Kidney capillary endothelial cell (primary cell): ENCODE results near the gene MRAP.
A peak's percentile ranks its signal among the peaks of the same experiment; 100 is the strongest.
"Not testable (repeated sequence)": the region's sequence is repeated elsewhere in the genome, so short reads cannot be mapped to it uniquely, and the experiment has no call there.

ENCODE experiments used
- DNase-seq: peaks from one replicate; pipeline ENCODE4 v3.0.0-alpha.2; 2018; ENCODE audit warnings: low spot score

Gene MRAP

GRCh38 chr21:32300117-32300681, 1.5 kb downstream of the MRAP start:
- DNase-seq, result no peak

DNA sequence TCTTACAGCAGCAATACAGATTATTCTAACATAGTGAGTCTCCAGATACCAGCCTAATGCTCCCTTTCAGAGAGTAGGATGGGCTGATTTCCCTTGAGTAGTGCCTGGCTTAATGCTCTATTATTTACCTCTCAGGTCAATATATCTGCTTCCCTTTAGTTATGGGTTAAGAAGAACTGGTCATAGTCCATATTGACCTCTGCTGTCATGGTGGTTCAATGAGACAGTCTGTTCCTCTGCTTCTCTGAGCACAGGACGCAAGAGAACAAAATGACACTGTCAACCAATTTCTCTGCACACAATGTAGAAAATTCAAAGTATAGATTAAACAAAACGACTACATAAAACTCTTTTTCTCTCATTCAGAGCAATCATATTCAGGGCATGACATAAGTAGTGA, 2.9 kb downstream of the MRAP start:
- no peak for DNase-seq

GRCh38 chr21:32302560-32302959, 3.9 kb downstream of the MRAP start:
- DNase-seq, result no peak

- no peak for DNase-seq
These were observed 4.7 kb downstream of the MRAP start for GRCh38 chr21:32303385-32303784.

- no peak for DNase-seq
These were observed 6.3 kb downstream of the MRAP start for GRCh38 chr21:32304998-32305397.

GRCh38 chr21:32306021-32306780, 7.5 kb downstream of the MRAP start:
- DNase-seq, result peak; percentile 26

DNA sequence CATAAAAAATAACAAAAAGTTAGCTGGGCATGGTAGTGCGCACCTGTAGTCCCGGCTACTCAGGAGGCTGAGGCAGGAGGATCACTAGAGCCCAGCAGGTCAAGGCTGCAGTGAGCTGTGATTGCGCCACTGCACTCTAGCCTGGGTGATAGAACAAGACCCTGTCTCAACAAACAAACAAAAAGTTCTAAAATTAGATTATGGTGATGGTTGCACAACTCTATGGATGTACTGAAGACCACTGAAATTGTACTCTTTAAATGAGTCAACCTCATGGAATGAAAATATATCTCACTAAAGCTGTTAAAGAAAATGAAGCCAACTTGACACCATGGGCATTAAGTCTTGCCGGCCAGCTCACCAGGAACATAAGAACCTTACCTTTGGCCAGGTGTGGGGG, 9.1 kb downstream of the MRAP start:
- no peak for DNase-seq

DNA sequence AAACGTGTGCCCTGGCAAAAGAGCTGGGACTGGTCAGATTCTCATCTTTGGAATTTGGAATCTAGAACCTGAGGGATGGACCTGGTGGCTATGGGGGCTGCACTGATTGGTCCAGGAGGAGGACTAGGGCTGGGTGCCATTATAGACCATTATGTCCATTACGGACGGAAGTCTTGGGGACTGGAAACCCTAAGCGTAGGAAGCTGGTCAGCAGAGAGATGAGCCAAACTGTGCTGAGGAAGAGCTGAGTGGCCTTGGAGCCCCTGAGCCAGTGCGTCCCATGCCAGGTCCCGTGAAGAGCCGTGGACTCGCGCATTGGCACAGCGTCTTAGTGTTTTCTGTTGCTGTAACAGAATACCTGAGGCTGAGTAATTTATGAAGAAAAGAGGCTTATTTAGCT, 10.0 kb downstream of the MRAP start:
- no peak for DNase-seq

DNA sequence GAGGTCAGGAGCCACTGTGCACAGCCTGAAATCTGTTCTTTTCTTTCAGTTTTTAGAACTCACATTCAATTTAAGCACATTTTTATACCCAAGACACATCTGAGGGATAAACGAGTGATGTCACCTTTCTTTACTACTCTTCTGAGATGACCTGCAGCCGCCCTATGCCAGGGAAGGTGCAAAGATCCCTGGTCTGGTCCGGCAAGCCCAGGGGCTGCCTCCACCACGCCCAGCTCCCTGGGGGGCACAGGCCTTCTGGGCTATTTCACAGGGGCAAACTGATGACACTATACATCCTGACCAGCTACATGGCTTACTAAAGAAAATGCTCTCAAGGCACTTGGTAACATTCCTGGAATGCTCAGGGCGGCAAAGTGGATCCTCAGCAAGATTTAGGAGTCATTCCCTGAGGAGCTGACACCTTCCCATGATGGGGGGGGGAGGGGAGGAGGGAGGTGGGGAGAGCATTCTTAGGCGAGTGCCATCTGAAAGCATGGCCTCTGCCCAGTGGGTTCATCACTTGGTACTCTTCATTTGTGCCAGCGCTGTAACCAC, 11.3 kb downstream of the MRAP start:
- DNase-seq, result no peak

DNA sequence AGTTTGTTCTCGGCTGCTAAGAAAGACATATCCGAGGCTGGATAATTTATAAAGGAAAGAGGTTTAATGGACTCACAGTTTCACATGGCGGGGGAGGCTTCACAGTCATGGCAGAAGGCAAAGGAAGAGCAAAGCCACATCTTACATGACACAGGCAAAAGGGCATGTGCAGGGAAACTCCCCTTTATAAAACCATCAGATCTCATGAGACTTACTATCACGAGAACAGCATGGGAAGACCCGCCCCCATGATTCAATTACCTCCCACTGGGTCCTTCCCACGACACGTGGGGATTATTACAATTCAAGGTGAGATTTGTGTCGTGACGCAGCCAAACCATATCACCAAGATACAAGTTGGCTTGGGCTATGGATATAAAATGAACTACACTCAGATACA, 12.3 kb downstream of the MRAP start:
- not testable (repeated sequence) for DNase-seq

DNA sequence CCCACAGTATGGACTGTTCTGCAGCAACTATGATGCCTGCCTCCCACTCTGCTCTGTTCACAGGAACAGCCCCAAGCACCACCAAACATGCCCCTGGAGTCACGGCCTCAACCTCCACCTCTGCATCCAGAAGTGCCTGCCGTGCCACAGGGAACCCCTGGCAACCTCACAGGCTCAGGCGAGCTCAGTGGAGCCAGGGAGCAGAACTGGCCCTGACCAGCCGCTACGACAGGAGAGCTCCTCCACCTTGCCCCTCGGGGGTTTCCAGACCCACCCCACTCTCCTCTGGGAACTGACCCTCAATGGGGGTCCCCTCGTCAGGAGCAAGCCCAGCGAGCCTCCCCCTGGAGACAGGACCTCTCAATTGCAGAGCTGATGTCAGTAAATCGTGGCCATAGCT, 13.0 kb downstream of the MRAP start:
- no peak for DNase-seq

DNA sequence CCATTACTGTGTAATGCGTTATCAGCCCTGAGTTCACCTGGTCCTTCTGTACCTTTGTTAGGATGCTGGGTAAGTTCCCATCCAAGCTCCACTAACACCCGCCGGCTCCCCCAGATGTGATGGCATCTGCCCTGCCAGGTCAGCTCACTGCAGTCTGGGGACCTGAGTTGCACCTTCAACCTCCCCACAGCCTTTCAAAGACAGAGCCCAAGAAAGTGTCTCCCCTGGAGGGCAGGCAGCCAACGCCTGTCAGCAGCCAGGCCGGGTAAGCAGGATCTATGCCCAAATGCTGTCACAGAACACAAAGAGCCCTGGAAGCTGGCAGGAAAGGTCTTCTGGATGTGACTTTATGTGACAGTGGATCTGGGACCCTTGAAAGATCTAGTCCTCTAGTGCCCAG, 13.7 kb downstream of the MRAP start:
- DNase-seq, result no peak

- DNase-seq, result no peak
These were observed 14.3 kb downstream of the MRAP start for GRCh38 chr21:32312976-32313375.

- DNase-seq, result no peak
These were observed 16.2 kb downstream of the MRAP start for GRCh38 chr21:32314806-32315205.

DNA sequence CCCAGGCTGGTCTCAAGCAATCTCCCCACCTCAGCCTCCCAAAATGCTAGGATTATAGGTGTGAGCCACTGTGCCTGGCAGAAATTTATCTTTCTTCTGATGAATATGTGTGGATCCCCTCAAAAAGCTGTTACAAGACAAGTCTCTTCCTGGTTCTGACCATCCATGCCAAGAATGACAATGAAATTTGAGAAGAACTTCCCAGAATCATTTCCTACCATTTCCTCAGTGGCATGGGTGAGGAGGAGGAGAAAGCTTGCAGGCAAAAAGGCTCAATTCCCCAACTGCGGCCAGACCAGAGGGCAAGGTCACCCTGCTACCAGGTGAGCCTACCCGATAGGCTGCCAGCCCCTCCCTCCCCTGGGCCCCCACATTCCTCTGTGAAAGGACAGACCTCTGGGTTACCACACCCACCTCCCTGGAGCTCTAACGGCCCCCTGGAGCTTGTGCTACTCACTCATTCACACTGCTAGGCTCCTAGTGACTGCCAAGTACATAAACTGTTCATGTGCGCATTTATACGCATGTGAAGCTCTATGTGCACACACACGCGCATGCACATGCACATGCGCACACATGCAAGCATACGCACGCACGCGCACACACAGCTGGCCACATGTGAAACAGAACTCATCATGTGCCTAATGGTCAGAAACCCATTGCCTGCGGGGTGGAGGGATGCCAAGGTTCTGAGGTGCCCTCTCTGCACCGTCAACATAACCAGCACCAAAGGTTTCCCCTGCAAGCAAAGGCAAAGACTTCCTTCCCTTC, 17.0 kb downstream of the MRAP start:
- DNase-seq, result no peak

DNA sequence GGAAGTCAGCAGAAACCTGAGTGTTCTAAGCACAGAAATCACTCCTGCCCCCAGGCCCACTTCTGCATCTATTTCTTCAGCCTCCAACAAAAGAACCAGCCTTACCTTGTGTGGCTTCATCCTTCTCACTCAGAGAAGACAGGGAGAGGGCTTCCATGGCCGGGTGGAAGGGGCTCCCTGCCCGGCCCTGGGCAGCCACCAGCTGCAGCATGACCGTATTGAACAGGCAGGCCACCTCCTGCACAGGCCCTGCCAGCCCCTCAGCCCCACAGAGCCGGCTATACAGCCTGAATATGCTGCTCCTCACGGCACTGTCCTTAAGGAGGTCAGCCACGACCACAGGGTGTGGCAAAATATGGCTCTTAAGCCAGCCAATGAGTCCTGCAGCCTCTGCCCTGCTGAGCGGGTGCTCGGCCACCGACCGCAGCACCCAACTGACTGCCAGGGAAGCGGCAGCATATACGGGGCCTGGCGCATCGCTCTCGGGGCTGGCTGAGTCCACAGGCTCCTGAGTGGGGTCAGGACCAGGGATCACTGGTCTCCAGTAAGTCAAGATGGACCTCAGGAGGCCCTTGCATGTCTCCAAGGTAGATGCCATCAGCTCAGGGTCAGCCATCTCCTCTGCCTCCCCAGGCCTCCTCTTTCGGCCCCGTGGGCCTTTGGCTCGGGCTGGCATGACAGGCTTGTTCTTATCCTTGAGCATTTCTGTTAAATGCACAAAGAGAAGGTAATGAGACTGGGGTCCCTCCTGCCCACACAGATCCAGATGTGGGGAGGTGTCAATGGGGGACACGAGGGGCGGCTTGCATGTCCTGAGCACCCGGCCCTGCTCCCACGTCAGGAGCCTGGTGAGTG, 17.9 kb downstream of the MRAP start:
- no peak for DNase-seq

DNA sequence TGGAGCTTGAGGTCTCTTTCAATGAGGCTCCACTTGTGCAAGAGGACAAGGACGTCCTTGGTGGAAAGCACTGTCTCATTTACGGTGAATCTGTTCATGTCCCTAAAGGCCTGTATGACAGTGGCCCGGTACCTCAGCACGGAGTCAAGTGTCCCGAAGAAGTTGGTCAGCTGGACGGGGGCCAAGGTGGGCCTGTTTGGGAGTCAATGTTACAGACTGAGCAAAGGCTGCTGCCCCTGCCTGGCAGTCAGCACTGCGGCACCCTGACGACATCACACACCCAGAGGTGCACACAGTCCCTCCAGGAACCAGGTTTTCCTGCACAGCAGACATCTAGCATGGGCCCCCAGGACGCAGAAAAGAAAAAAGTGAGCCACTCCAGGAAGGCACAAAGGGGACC, 19.1 kb downstream of the MRAP start:
- DNase-seq, result no peak

DNA sequence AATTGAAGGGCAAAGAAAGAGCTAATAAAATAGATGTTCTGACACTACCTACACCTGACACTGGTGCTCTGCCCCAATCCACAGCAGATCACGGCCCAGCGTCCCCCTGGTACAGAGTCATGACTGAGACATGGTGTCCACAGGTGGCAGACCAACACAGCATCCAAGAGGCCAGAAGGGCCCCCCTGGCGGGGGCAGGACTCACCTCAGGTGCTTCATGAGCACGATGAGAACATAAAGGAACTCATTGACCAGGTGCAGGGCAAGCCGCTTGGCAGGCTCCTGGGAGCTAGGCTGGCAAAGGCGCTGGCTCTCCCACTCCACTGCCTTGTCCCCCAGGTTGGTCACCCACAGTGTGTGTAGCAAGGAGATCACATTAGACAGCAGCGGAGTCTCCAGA, 20.4 kb downstream of the MRAP start:
- DNase-seq, result no peak

DNA sequence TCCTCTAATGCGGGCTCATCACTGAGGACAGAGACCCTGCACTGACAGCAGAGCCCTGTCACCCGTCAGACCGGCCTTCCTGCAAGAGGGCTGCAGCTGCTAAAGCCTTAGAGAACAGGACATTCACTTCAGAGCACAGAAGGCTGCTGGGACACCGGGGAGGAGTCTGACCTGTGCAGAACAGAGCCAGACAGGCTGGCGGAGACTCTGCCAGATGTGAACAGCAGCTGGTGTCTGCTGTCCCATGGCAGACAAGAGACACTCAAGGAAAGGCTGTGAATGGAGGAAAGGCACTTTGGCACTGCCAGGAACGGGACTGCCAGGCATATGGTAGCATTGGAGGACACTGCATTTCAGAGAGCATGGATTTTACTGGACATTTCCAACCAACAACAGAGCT, 21.4 kb downstream of the MRAP start:
- no peak for DNase-seq

DNA sequence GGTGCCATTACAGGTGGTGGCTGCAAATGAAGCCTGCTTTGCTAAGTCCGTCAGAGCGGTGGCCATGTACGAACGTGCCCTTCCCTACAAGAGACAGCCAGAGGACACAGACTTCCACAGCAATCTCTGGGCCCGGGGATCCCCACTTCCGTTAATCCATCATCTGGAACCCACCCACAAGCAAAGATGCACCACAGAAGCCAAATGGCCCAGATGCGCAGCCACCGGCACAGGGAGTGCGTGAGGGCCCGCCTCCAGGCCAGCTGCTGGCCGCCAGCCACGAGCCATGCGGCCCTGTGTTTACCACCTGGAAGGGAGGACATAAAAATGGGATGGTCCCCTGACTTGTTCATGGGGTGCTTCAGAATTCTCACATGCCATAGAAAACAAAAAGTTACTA, 22.1 kb downstream of the MRAP start:
- DNase-seq, result no peak

DNA sequence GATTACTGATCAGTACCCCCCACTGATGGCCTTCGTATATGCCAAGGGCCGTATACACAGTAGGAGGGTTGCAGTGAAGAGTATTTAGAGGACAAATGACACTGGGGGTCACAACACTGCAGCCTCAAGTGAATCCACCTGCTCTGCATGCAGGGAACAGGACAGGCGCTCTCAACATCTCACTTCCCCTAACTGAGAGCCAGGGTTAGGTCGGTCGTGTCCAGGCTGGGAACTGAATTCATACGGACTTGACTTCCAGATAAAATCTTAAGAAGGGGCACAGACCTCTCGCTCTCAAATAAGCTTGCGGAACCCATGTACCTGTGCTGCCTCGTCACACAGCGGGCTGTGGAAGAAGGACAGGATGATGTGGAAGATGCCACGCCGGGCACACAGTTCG, 22.8 kb downstream of the MRAP start:
- DNase-seq, result no peak

- DNase-seq, result no peak
These were observed 23.4 kb downstream of the MRAP start for GRCh38 chr21:32322103-32322502.
